Choroid plexus epithelial cell (primary cell): Measurements from ENCODE around the gene CMSS1.

Experiments used
- DNase-seq: peaks from one replicate; pipeline ENCODE4 v3.0.0-alpha.2; 2010; ENCODE audit warnings: low read depth
- H3K4me3 ChIP-seq: 2 replicates; pipeline ENCODE4 v1.5.1; 2011; ENCODE audit warnings: low read depth, mild to moderate bottlenecking, control low read depth, low read length, moderate library complexity
- TF ChIP-seq, protein P1 (sequence below): conservative IDR thresholded peaks from 2 replicates; pipeline ENCODE4 v1.5.1; 2011; ENCODE audit warnings: low read depth, mild to moderate bottlenecking, control low read depth, inconsistent platforms, low read length, moderate library complexity

The CMSS1 gene

GRCh38 chr3:100067589-100067988, 249.9 kb downstream of the CMSS1 start:
- no peak for DNase-seq
- TF ChIP-seq, protein P1, sequence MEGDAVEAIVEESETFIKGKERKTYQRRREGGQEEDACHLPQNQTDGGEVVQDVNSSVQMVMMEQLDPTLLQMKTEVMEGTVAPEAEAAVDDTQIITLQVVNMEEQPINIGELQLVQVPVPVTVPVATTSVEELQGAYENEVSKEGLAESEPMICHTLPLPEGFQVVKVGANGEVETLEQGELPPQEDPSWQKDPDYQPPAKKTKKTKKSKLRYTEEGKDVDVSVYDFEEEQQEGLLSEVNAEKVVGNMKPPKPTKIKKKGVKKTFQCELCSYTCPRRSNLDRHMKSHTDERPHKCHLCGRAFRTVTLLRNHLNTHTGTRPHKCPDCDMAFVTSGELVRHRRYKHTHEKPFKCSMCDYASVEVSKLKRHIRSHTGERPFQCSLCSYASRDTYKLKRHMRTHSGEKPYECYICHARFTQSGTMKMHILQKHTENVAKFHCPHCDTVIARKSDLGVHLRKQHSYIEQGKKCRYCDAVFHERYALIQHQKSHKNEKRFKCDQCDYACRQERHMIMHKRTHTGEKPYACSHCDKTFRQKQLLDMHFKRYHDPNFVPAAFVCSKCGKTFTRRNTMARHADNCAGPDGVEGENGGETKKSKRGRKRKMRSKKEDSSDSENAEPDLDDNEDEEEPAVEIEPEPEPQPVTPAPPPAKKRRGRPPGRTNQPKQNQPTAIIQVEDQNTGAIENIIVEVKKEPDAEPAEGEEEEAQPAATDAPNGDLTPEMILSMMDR, result no peak
- H3K4me3 ChIP-seq, result no peak overlapping the region

GRCh38 chr3:100068826-100069225, 251.2 kb downstream of the CMSS1 start:
- DNase-seq, result peak; percentile 92
- TF ChIP-seq, protein P1, result peak; percentile 86
- H3K4me3 ChIP-seq, result no peak overlapping the region

DNA sequence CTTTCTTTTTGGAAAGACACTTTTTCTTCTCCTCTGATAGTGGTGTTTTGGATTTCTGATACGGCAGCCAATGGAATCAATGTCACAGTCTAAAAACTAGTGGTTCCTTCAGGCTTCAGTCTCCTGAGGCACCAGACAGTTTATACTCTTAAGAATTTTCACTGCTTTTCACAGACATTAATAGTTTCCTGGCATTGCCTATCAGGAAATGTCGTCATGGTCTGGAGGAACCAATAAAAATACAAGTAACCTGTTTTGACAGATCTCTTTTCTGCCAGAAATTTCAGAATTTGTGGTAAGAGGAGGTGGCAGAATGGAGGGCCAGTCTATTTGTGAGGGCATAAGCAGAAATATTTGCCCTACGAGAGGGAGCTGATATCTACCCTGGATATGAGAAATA, 251.8 kb downstream of the CMSS1 start:
- no peak overlapping the region for H3K4me3 ChIP-seq
- TF ChIP-seq, protein P1, result no peak
- DNase-seq, result no peak

GRCh38 chr3:100072326-100073048, 254.8 kb downstream of the CMSS1 start:
- TF ChIP-seq, protein P1, result no peak
- H3K4me3 ChIP-seq, result no peak overlapping the region
- no peak for DNase-seq

DNA sequence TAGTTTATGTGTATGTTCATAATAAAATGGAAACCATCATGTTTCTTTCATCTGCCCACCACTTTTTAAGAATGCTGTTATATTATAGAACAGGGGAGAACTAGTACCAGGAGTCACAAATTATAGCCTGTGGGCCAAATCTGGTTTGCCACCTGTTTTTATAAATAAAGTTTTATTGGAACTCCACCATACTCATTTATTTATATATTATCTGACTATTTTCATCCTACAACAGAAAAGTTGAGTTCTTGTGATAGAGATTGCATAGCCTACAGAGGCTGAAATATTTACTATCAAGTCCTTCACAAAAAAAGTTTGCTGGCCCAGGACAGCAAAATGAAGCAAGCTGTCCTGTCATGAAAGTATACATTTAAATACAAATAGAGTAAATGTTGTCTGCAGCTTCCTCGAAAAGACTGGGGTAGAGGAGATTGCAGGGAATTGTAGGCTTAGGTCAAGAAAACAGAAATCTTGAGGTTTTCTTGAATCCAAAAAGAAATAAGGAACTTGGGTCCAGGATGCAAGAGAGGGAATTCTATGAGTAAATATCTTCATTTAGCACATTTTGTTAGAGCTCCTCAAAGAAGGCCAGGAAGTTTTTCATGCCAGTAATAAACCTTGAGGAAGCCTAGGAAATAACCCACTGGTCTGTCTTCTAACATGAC, 255.5 kb downstream of the CMSS1 start:
- TF ChIP-seq, protein P1, result no peak
- DNase-seq, result no peak
- H3K4me3 ChIP-seq, result no peak overlapping the region

GRCh38 chr3:100073714-100074307, 256.1 kb downstream of the CMSS1 start:
- TF ChIP-seq, protein P1, result no peak
- peak; percentile 96 for DNase-seq
- H3K4me3 ChIP-seq, result peak overlapping the region; percentile 13
